PC-9 (cell line): ENCODE data around the gene NAPB. TPM values are rescaled to one million over a fixed set of nuclear protein-coding genes. Genes with fewer than 3 reads are reported as not detected.

ENCODE experiments used
- BruUV-seq: library from RNA; stranded (reverse); fragments of 400-500 nt; replicated peaks from 2 replicates; lab custom pipeline; 2021; lab: Mats Ljungman, UMichigan
- CTCF ChIA-PET: fragments of 300-600 bp; sonication (Branson Sonifier 250); formaldehyde crosslinking; loops from one replicate; lab custom pipeline; 2022; ENCODE audit warnings: antibody characterized with exemption; lab: Charles Lee
- POLR2A ChIA-PET: fragments of 300-600 bp; sonication (Branson Sonifier 250); formaldehyde crosslinking; loops from one replicate; lab custom pipeline; 2022; ENCODE audit warnings: antibody characterized with exemption; ENCODE audit not compliant: unreplicated experiment; lab: Charles Lee
- DNase-seq, 2 experiments: peaks; one replicate each; pipeline versions ENCODE4 v3.0.0 to v3.0.0-alpha.2; 2015 to 2022; ENCODE audit warnings: mixed read lengths in 1 of 2
- H2AFZ ChIP-seq: fragments of 200-600 bp; sonication (generic); 2 replicates; pipeline ENCODE4 v1.8.1; 2017; ENCODE audit warnings: antibody characterized with exemption
- H3F3A ChIP-seq: fragments of 200-600 bp; sonication (generic); 2 replicates; pipeline ENCODE4 v1.8.1; 2017; ENCODE audit warnings: antibody characterized with exemption, mild to moderate bottlenecking, low read depth; ENCODE audit not compliant: insufficient read depth
- H3K27ac ChIP-seq: fragments of 200-600 bp; sonication (generic); 2 replicates; pipeline ENCODE4 v1.6.1; 2016; ENCODE audit warnings: mixed run types
- H3K27me3 ChIP-seq: fragments of 200-600 bp; sonication (generic); 2 replicates; pipeline ENCODE4 v1.6.1; 2016; ENCODE audit warnings: low read depth, mixed run types; ENCODE audit not compliant: insufficient read depth
- H3K36me3 ChIP-seq: fragments of 200-600 bp; sonication (generic); 2 replicates; pipeline ENCODE4 v1.6.1; 2016; ENCODE audit warnings: low read depth, mixed run types
- H3K4me1 ChIP-seq: fragments of 200-600 bp; sonication (generic); replicated peaks from 2 replicates; pipeline ENCODE4 v1.6.1; 2016; ENCODE audit warnings: mixed run types; ENCODE audit not compliant: insufficient read depth
- H3K4me2 ChIP-seq: fragments of 200-600 bp; sonication (generic); 2 replicates; pipeline ENCODE4 v1.6.1; 2017; ENCODE audit warnings: mixed run types
- H3K4me3 ChIP-seq: fragments of 200-600 bp; sonication (generic); 2 replicates; pipeline ENCODE4 v1.6.1; 2016; ENCODE audit warnings: mixed run types
- H3K79me2 ChIP-seq: fragments of 200-600 bp; sonication (generic); 2 replicates; pipeline ENCODE4 v1.6.1; 2017; ENCODE audit warnings: low read depth, mixed run types
- H3K9me2 ChIP-seq: fragments of 200-600 bp; sonication (generic); 2 replicates; pipeline ENCODE4 v1.8.1; 2017; ENCODE audit warnings: mild to moderate bottlenecking; ENCODE audit not compliant: insufficient read depth
- H3K9me3 ChIP-seq: fragments of 200-600 bp; sonication (generic); 2 replicates; pipeline ENCODE4 v1.8.1; 2016; ENCODE audit warnings: low read depth; ENCODE audit not compliant: insufficient read depth
- H4K20me1 ChIP-seq: fragments of 200-600 bp; sonication (generic); 2 replicates; pipeline ENCODE4 v1.8.1; 2017; ENCODE audit not compliant: insufficient read depth
- CTCF ChIP-seq: fragments of 200-600 bp; sonication (generic); conservative IDR thresholded peaks from 2 replicates; pipeline ENCODE4 v1.6.1; 2017; ENCODE audit warnings: mixed run types, antibody characterized with exemption, mild to moderate bottlenecking, moderate library complexity
- EZH2 ChIP-seq: fragments of 200-600 bp; sonication (generic); IDR thresholded peaks from 2 replicates; pipeline ENCODE4 v1.8.0; 2017; ENCODE audit warnings: antibody characterized with exemption, low read depth
- intact Hi-C: fragments of 100-400 bp; cut with micrococcal nuclease; formaldehyde crosslinking; loops from one replicate; pipeline ENCODE4 v1.10.0; 2022; ENCODE audit not compliant: unreplicated experiment
- total RNA-seq: library from RNA; stranded (reverse); gene quantifications from 2 replicates; pipeline ENCODE4 v1.2.3, GENCODE V29; 2021

NAPB gene
- total RNA-seq, 1 experiment from 2014 or later = 16.5 TPM

GRCh38 chr20:23445596-23446217 lies 24.4 kb upstream of the NAPB start:
- intact Hi-C loops = no loop called here
- Histone ChIP-seq H4K20me1 (no peaks in the 10 kb centered on the region), H3F3A (no peaks in the 10 kb centered on the region), H3K4me2 (no peak overlapping the region), H2AFZ (no peak overlapping the region), H3K36me3 (no peaks in the 10 kb centered on the region), H3K4me1 (peaks cover 5% of the 10 kb centered on the region; the same call in 1 of the 2 replicates), H3K9me2 (no peaks in the 10 kb centered on the region), H3K27me3 (no peaks in the 10 kb centered on the region), H3K9me3 (no peaks in the 10 kb centered on the region), H3K27ac (no peak overlapping the region), H3K4me3 (no peak overlapping the region), H3K79me2 (no peaks in the 10 kb centered on the region)
- ChIA-PET CTCF (no interaction called here), POLR2A (no interaction called here)
- BruUV-seq = no TSS peak
- TF ChIP-seq CTCF (no peak), EZH2 (no peak)
- DNase-seq = peak in 1 of 2 experiments; percentile 85

- Histone ChIP-seq H3K9me2 (no peaks in the 10 kb centered on the region), H3K36me3 (no peaks in the 10 kb centered on the region), H4K20me1 (no peaks in the 10 kb centered on the region), H3K79me2 (no peaks in the 10 kb centered on the region), H3K9me3 (no peaks in the 10 kb centered on the region), H3K4me1 (peaks cover 5% of the 10 kb centered on the region; the same call in 1 of the 2 replicates), H3F3A (no peaks in the 10 kb centered on the region), H3K27me3 (no peaks in the 10 kb centered on the region), H3K27ac (no peak overlapping the region), H3K4me3 (no peak overlapping the region), H2AFZ (no peak overlapping the region), H3K4me2 (no peak overlapping the region)
- no peak for TF ChIP-seq CTCF
- no peak for TF ChIP-seq EZH2
- intact Hi-C loops = no loop called here
- no TSS peak for BruUV-seq
- no peak for DNase-seq
- CTCF ChIA-PET = no interaction called here
- POLR2A ChIA-PET = no interaction called here
Observed at GRCh38 chr20:23444859-23445258, 23.6 kb upstream of the NAPB start.

- DNase-seq = no peak
- no peaks in the 10 kb centered on the region for H3K79me2 ChIP-seq
- CTCF ChIA-PET = no interaction called here
- H2AFZ ChIP-seq = no peak overlapping the region
- peaks cover 5% of the 10 kb centered on the region; the same call in 1 of the 2 replicates for H3K4me1 ChIP-seq
- H3K27ac ChIP-seq = no peak overlapping the region
- no peaks in the 10 kb centered on the region for H4K20me1 ChIP-seq
- BruUV-seq = no TSS peak
- no peak for TF ChIP-seq CTCF
- no peak for TF ChIP-seq EZH2
- POLR2A ChIA-PET = no interaction called here
- H3K27me3 ChIP-seq = no peaks in the 10 kb centered on the region
- H3K9me2 ChIP-seq = no peaks in the 10 kb centered on the region
- no peaks in the 10 kb centered on the region for H3K9me3 ChIP-seq
- no peak overlapping the region for H3K4me3 ChIP-seq
- H3K36me3 ChIP-seq = no peaks in the 10 kb centered on the region
- no peak overlapping the region for H3K4me2 ChIP-seq
- H3F3A ChIP-seq = no peaks in the 10 kb centered on the region
- intact Hi-C loops = no loop called here
Observed at GRCh38 chr20:23442436-23442835, 21.1 kb upstream of the NAPB start.
